Activated naive CD8-positive, alpha-beta T cell treated with anti-CD3 and anti-CD28 coated beads, Interleukin-2, amount 50 U/mL, for 16 hours (primary cell): Measurements from ENCODE around the gene SMARCA2.

Experiments
- DNase-seq: peaks from one replicate; pipeline ENCODE4 v3.0.0-alpha.2; 2020; ENCODE audit warnings: low read depth, low spot score

SMARCA2 gene

DNA sequence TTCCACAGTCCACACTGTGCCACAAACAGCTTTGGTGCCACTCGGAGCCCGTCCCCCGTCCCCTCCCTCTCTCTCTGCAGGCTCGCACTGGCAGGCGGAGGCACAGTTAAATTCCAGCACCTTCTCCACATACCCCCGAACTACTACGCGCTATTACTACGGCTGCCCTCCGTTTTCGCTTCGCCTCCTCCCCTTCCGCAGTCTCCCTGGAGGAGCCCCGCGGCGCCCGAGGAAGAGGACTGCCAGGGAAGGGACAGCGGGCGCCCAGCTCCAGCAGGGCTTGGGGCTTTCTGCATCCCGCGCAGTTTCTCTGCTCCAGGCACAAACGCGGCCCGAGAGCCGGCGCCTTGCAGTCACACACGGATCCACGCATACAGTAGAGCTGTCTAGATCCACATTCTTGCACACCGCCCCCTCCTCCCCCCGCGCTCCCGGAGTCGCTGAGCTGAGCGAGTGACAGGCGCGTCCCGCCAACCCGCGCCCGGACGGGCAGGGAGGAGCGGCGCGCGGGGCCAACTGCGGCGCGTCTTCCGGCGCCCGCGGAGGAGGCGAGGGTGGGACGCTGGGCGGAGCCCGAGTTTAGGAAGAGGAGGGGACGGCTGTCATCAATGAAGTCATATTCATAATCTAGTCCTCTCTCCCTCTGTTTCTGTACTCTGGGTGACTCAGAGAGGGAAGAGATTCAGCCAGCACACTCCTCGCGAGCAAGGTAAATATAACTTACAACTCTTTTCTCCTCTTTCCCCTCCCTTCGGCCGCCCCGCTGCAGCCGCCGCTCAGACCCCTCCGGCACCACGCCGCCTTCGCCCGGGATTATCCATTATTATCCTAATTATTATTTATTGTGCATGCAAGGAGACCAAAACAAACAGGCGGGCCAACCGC, at the start of gene SMARCA2:
Gene SMARCA2 (plus strand): TSS at position 652 of the 885 bp plus-strand sequence. CDS start 13,676 bp downstream, outside the sequence.
- DNase-seq = peak; percentile 96

DNA sequence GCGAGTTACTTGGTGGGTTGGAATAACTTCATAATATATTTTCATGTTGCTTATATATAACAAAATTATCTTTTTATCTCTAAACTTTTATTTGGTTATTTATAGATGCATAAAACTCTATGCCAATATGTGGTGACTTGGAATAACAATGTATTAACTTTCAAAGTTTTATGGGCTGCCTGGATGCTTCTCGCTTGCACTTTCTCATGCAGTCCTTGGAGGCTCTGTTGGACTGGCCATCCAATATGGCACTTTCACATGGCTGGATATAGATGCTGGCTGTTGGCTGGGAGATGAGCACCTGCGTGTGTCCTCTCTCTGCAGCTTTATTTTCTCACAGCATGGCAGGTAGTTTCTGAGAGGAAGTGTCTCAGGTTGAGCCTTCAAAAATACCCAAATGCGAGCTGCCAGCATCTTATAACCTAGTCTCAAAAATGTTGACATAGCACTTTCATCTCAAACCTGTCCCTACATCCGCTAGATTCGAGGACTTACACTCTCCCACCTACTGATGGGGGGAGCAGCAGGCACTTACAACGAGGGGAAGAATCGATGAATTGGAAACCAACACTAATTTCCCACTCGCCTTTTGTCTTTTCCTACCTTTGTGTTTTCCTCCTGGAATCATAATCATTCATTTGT, 48.3 kb upstream of the SMARCA2 start:
- no peak for DNase-seq

DNA sequence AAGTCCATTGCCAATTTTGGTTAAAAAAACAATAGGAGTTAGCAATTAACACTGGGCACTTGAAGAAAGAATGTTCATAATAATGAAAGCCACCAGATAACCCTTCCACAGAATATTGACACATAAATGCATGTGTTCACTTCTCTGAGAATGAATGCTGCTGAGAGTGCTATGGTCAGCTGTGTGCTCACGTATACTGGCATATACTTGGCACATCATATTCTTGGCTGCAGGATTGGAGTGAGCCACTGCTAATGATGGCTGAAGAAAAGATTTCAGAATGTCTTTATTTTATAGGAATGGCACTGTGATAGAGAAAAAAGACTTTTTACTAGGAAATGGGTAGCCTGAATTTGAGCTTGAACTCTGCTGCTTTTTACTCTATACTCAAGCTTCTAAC, 46.0 kb upstream of the SMARCA2 start:
- no peak for DNase-seq

DNA sequence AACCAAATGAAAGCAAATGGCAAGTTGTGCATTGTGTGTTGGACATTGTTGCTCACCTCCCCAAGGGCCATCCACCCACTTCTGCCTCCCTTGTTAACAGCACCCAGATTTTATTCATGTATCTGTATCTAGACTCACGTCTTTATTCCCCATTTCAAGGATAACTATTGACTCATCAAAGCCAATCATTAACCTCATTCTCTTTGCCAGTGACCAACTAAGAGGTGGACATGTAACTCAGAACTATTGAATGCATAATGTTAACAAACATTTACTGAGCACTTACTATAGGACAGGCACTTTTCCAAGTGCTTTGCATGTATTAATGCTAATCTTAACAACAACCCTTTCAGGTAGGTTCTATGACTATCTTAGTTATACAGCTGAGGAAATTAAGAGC, 45.2 kb upstream of the SMARCA2 start:
- DNase-seq = no peak

DNA sequence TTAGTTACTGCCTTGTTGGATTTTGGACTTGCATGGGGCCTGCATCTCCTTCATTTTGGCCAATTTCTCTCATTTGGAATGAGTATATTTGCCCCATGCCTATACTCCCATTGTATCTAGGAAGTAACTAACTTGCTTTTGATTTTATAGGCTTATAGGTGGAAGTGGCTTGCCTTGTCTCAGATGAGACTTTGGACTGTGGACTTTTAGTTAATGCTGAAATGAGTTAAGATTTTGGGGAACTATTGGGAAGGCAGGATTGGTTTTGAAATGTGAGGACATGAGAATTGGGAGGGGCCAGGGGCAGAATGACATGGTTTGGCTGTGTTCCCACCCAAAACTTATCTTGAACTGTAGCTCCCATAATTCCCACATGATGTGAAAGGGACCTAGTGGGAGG, 42.5 kb upstream of the SMARCA2 start:
- no peak for DNase-seq

DNA sequence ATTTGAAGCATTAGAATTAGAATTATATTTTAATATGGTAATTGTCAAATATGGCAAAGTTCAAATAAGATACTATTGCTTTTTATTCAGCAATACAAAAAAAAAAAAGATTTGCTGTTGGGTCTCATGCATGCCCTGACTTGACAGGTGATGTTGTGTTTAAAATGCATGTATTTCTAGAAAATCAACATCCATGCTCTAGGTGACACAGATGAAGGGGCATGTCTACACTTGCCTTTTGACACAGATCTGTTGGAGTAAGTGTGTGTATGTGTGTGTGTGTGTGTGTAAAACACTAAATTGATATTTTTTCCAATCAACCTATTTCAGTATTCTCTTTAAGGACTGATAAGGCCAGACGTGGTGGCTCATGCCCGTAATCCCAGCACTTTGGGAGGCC, 38.1 kb upstream of the SMARCA2 start:
- DNase-seq = no peak

DNA sequence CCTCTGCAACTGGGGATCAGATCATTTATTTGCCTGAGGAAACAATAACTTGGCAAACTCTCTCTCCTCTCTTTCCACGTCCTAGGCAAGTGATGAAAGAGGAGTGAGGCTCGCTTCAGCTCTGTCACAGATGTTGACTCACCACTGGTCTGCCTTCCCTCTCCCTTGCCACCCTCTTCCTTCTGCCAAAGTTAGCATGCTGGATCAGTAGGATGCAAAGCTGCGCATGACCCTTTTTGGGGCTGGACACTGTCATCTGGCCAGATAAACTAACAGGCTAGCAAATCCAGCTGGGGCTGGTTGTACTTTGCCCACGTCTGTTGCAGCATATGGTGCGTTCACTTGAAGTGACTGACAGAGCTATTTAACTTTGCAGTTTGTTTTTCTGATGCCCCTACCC, 36.2 kb upstream of the SMARCA2 start:
- no peak for DNase-seq

DNA sequence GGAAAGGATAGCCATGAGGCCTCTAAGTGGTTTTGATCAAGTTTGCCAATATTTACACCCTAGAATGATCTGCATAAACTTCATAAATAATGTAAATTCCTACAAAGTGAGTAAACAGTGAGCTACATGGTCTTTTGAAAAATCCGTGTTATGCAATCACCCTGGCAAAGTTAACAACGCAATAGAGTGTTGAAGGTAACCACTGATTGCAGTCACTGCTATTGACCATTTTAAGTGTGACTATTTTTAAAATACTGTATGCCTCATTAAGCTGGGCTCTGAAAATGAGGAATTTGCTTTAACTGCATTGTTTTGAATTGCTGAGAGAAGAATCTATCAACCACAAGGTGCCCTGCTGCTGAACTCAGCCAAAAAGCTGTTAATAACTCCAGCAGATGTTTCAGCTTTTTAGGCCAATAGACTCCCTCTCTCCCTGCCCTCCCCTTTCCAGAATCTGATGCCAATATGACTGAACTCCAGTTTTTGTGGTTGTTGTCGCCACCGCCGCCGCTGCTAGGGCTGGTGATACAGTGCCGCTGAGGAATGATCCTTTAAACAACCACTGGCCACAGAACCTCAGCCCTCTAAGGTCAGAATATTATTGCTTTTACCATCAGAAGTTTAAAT, 35.3 kb upstream of the SMARCA2 start:
- no peak for DNase-seq

DNA sequence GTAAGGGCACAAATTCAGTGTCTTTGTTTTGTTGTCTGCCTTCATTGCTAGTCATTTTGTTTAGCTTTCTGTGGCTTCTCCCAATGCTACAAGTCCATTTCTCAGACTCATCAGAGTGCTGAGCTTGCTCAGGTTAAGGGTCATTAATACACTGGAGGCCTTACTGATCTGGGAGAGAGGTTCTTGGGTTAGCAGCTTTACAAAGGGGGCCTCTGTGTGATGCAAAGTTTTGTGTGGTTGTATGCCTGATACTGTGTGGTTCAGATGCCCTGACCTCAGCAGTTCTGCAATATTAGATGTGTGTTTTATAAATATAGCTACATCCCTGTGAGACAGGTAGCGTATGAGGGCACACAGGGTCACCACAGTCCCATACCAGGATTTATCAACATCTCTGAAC, 34.8 kb upstream of the SMARCA2 start:
- DNase-seq = no peak

DNA sequence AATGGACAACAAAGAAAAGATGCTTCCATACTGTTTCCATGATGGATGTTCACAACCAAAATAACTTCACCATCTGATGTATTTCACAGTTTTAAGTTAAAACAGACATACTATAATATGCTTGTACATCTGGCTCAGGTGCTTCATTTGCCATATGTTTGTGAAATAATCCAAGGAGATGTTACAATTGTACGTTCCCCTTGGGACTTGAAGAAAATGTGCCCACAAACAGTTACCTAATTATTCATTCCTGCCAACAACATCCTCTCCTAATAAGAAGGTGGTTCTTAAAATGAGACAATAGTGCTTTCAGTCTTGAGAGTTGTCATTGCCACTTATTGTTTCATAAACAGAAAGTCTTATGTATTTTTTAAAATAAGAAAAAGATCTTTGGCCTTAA, 33.1 kb upstream of the SMARCA2 start:
- DNase-seq = no peak

DNA sequence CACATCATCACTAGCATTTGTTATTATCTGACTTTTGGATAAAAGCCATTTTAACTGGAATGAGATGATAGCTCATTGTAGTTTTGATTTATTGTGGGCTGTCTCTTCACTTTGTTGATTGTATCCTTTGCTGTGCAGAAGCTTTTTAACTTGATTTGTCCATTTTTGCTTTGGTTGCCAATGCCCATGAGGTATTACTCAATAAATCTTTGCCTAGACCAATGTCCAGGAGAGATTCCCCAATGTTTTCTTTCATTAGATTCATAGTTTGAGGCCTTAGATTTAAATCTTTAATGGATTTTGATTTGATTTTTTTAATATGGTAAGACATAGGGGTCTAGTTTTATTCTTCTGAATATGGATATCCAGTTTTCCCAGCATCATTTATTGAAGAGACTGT, 28.8 kb upstream of the SMARCA2 start:
- DNase-seq = no peak

DNA sequence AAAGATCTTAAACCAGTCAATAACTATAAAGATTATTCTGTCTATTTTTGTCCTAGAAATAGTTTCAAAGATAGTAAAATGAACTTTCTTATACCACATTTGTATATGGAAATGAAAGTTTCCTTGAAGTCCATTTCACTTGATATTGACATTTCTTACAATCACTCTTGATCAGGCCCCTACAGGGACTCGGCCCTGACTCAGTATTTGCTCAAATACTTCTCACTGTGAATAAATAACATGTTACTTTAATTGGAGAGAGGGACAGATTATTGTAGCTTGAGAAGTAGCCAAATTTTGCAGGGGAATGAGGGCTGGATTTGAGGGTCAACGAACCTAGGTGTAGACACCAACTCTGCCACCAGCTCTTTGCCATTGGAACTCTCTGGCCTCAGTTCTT, 25.6 kb upstream of the SMARCA2 start:
- DNase-seq = no peak

DNA sequence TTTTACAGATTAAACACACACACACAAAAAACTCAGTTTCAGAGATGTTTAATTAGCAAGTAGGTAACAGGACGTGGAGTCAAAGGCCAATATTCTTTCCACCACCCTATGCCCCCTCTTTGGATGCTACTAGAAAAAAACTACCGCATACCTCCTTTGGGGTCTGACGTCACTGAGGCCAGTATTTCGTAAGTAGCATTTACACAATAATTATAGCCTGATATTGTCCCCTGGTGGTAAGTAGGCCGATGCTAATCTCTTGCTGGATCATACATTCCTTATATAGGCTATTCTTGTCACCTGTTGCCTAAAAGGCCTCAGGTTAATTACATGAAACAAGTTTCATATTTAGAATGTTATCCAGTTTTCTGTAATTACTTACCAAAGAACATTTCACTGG, 21.0 kb upstream of the SMARCA2 start:
- no peak for DNase-seq

DNA sequence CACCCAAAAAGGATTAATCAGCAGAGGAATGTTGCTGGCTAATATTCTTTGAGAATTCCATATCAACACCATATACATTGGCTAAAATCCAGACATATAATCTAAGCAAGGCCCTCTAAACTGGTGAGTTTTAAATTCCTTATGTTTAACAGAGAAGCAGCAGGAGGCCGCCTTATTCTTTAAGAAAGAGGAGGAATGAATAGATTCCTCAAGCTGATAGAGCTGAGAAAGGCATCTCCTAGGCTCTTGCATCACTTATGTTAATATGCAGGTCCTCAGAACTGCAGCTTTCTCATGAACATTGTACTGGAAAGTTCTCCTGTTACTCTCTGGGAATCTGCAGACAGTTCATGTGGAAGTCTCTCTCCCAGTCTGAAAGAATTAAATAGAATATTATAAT, 20.1 kb upstream of the SMARCA2 start:
- DNase-seq = no peak

DNA sequence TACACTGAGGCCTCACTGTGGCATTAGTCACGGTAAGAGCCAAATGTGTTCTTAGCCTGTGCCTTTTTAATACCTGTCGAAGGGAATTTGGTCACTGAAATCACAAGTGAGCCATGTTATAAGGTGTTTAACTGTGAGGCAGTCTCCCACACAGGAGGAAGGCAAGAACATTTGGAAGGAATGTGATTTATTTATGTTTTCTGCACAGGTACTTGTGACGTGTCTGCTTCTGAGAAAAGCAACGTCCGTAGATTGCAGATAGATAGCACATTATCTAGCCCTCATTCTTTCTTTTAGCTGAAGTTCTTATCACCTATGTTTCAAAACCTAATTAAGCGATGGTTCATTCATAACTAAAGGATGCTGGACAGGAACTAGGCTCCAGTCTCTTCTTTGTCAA, 19.0 kb upstream of the SMARCA2 start:
- no peak for DNase-seq

DNA sequence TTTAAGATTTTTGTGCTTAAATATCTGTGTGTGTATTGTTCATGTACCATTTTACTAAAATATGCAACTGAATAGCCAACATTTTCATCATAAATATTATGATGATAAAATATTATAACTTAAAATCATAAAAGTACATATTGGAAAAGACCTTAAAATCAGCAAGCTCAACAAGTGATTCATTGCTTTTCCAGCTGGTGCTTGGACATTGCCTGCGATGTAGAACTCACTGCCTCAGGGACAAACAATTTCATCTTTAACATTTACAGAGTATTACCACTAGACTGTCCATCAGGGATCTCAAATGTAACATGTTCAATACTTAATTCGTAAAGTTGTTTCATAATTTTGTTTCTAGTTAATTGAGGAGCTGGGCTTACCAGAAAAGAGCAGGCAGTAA, 17.5 kb upstream of the SMARCA2 start:
- DNase-seq = no peak

DNA sequence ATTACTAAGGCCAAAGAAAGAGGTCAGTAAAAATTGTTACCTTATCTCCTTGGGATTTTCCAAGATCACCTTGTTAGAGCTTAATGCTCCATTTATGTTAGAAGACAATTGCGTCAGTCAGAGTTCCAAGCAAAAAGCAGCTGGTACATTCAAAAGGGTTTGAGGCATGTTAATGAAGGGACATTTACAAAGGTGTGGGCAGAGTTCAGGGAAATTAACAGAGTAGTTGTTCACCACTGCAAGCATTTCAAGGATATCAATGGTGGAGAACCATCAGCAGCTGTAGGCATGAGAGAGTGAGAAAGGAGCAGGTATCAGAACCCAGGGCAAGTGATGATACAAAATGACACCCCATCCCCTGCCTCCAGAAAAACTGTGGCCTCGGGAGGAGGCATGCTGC, 17.0 kb upstream of the SMARCA2 start:
- no peak for DNase-seq

DNA sequence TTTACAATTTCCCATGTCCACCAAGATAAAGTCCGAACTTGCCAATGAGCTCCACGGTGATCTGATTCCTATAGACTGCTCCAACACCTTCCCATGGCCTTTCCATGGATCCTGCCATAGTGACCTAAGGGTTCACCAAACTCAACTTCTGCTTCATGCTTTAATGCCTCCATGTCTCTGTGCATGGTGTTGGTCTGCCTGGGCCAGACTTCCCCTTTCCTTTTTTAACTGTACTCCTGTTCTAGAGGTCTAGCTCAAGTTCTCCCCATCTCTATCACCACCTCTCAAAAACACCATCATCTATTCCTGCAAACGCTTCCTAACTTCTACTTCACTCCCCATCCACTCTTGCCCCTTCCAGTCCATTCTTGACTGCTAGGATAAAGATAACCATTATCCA, 14.8 kb upstream of the SMARCA2 start:
- no peak for DNase-seq

DNA sequence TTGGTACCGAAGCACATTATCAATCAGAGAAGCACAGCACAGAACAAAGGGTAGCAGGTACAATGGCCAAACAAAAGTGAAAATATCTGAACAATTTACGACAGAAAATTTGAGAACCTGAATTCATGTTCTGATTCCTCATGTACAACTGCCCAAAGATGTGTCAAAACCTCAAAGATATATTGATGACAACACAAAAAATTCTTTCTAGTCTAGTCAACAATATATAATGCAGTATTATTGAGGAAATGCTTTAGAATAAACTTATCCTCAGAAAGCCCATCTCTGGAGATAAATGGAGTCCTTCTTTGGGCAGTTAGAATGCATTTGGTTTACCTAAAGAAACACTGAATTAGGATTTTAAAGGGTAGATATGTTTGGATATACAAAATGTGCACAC, 6.8 kb upstream of the SMARCA2 start:
- DNase-seq = no peak

DNA sequence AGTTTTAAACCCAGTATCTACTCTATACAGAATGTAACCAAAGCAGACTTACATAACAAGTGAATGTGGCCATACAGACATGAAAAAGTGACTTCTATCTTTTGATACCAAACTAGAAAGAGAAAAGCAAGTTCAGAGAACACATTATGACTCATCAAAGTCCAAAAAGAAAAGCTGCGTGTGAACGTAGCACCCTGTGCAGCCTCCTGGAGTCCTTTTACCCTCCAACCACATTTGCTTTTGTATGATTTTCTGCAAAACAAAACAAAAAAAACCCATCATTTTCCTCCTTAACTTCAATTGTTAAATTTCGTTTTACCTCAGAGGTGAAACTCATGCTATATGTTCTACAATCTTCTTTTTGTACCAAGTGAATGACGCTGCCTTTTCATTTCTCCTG, 2.8 kb upstream of the SMARCA2 start:
- no peak for DNase-seq

DNA sequence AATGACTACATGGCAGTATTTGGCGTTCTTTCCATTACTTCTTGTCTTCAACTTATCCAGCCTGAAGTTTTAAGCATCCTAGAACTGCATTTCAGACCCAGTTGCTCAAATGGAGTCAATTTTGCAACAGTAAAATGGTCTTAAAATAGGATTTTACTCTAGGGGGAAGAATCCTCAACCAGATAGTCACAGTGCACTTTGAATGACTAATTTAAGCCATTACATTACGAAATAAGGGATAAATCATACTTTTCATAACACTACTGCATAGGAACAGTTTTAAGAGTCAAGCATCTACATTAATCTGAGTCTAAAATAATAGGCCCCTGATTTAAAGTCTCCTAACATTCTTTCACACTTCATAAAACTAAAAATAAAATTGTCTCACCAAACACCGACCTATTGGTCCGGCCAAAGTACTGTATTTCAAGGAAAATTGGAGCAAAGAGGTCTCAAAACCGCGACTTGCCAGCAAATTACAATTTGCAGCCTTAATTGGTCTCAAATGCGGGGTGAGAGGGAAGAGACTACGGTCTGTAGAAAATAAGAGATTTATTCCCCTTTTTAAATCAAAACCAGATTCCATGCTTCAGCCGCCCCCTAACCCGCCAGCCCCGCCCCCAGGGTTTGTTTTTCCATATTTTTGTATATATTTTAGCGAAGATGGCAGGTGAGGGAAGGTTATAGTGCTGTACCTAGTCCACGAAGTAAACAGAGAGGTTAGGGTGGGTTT, 1.2 kb upstream of the SMARCA2 start:
- DNase-seq = no peak
